ENCODE data around the gene CRB3. TPM values are rescaled to one million over a fixed set of nuclear protein-coding genes. Genes with fewer than 3 reads are reported as not detected.

CRB3 gene
- total RNA-seq, 2 experiments from 2014 or later = 7.9 to 9.4 TPM

DNA sequence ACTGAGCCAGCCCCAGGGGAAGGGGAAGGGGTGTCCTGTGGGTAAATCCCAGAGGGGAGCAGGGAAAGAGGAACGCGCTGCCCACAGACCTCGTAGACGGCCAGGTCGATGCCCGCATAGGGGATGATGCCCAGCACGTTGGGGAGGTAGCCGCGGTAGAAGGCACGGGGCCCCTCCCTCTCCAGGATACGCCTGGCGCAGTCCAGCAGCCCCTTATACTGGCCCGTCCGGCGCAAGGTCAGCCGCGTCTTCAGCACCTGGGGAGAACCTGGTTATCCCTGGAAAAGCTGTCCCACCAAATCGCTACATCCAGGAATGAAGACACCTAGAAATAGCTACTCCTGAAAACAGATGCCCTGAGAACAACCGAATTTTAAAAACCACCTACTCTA is 11.9 kb upstream of the CRB3 start:
- H3K9me3 Mint-ChIP-seq = peaks cover 12% of the 10 kb centered on the region
- Histone ChIP-seq H3K4me3 (ENCODE audit: low read length) (no peak overlapping the region), H3K36me3 (ENCODE audit: insufficient read depth, low read length) (peaks cover 13% of the 10 kb centered on the region), H3K27ac (ENCODE audit: low read depth in 1 of 2, low read length in 2 of 2) (no peak overlapping the region), H3K4me1 (ENCODE audit: insufficient read depth, low read length) (no peaks in the 10 kb centered on the region), H3K9me3 (ENCODE audit: control insufficient read depth in 1 of 2, insufficient read depth in 1 of 2, low read length in 2 of 2) (peaks cover 9 to 22% of the 10 kb centered on the region in 2 experiments), H3K27me3 (ENCODE audit: control insufficient read depth in 1 of 2, insufficient read depth in 2 of 2, low read length in 2 of 2) (no peaks in the 10 kb centered on the region)
- TF ChIP-seq, protein P1, sequence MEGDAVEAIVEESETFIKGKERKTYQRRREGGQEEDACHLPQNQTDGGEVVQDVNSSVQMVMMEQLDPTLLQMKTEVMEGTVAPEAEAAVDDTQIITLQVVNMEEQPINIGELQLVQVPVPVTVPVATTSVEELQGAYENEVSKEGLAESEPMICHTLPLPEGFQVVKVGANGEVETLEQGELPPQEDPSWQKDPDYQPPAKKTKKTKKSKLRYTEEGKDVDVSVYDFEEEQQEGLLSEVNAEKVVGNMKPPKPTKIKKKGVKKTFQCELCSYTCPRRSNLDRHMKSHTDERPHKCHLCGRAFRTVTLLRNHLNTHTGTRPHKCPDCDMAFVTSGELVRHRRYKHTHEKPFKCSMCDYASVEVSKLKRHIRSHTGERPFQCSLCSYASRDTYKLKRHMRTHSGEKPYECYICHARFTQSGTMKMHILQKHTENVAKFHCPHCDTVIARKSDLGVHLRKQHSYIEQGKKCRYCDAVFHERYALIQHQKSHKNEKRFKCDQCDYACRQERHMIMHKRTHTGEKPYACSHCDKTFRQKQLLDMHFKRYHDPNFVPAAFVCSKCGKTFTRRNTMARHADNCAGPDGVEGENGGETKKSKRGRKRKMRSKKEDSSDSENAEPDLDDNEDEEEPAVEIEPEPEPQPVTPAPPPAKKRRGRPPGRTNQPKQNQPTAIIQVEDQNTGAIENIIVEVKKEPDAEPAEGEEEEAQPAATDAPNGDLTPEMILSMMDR (IDR thresholded peaks at IDR 0.05) = no peak
- no peaks in the 10 kb centered on the region for H3K4me1 Mint-ChIP-seq (ENCODE audit: low read depth)
- no peak overlapping the region for H3K27ac Mint-ChIP-seq
- no peaks in the 10 kb centered on the region for H3K27me3 Mint-ChIP-seq
- DNase-seq (no peak), ATAC-seq (ENCODE audit: poor library complexity) (no peak)
- no peak overlapping the region for H3K4me3 Mint-ChIP-seq
- ChIA-PET POLR2A (no interaction called here), CTCF (no interaction called here)
- peaks cover 52% of the 10 kb centered on the region for H3K36me3 Mint-ChIP-seq (ENCODE audit: low read depth)
- intact Hi-C loops (cut with DNase I, micrococcal nuclease) = no loop called here

DNA sequence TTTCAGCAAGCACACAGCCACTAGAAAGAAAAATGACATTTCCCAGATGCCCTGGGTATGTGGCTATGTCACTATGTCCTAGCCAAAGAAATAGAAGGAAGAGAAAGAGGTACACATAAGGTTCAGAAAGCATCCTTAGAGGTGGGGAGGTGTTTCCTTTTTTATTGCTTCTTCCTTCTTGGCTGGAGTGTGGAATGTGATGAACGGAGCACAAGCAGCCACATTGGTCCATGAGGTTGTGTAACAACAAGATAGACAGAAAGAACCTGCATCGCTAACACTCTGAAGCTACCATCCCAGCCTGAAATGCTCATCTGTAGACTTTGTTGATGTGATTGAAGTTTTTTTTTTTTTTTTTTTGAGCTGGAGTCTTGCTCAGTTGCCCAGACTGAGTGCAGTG is 11.2 kb upstream of the CRB3 start:
- Mint-ChIP-seq H3K9me3 (peaks cover 12% of the 10 kb centered on the region), H3K27me3 (no peaks in the 10 kb centered on the region), H3K4me1 (ENCODE audit: low read depth) (no peaks in the 10 kb centered on the region), H3K27ac (no peak overlapping the region), H3K36me3 (ENCODE audit: low read depth) (peaks cover 59% of the 10 kb centered on the region), H3K4me3 (no peak overlapping the region)
- CTCF ChIA-PET = no interaction called here
- intact Hi-C loops (cut with DNase I, micrococcal nuclease) = no loop called here
- DNase-seq (no peak), ATAC-seq (ENCODE audit: poor library complexity) (no peak)
- H3K9me3 ChIP-seq (ENCODE audit: control insufficient read depth in 1 of 2, insufficient read depth in 1 of 2, low read length in 2 of 2) = peaks cover 9 to 22% of the 10 kb centered on the region in 2 experiments
- POLR2A ChIA-PET = no interaction called here
- peaks cover 13% of the 10 kb centered on the region for H3K36me3 ChIP-seq (ENCODE audit: insufficient read depth, low read length)
- no peak overlapping the region for H3K27ac ChIP-seq (ENCODE audit: low read depth in 1 of 2, low read length in 2 of 2)
- H3K27me3 ChIP-seq (ENCODE audit: control insufficient read depth in 1 of 2, insufficient read depth in 2 of 2, low read length in 2 of 2) = no peaks in the 10 kb centered on the region
- H3K4me1 ChIP-seq (ENCODE audit: insufficient read depth, low read length) = no peaks in the 10 kb centered on the region
- no peak overlapping the region for H3K4me3 ChIP-seq (ENCODE audit: low read length)
- TF ChIP-seq, protein P1 (IDR thresholded peaks at IDR 0.05) = no peak

DNA sequence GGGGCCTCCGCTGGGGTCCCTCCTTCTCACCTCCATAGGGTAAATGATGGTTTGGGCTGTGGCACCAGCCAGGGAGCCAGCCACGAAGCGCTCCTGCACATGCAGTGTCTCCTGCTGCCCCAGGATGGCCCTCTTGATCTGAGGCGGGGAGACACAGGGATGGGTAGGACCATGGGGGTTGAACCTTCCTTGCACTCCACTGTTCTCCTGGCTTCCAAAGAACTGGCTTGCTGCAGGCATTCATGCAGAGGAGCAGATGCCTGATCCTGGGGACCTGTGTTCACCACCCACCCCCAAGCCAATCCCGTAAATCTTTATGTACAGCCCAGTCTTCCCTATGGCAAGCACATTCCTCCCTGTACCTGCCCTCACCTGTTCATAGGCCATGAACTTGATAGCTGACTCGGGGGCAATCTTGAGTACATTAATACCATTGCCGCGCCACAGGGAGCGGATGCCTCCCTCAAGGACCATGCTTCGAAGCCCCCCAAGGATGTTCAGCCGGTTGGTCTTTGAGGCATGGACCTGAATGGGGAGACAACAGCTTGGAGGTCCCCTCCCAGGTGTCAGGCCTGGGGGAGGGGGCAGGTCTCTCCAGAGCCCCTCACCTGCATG is 10.0 kb upstream of the CRB3 start:
- ATAC-seq (ENCODE audit: poor library complexity) (no peak), DNase-seq (peak in 1 of 14 experiments; percentile 16)
- Mint-ChIP-seq H3K4me1 (ENCODE audit: low read depth) (peaks cover 6% of the 10 kb centered on the region), H3K9me3 (peaks cover 12% of the 10 kb centered on the region), H3K4me3 (no peak overlapping the region), H3K36me3 (ENCODE audit: low read depth) (peaks cover 69% of the 10 kb centered on the region), H3K27me3 (no peaks in the 10 kb centered on the region), H3K27ac (no peak overlapping the region)
- Histone ChIP-seq H3K36me3 (ENCODE audit: insufficient read depth, low read length) (peaks cover 13% of the 10 kb centered on the region), H3K27ac (ENCODE audit: low read depth in 1 of 2, low read length in 2 of 2) (no peak overlapping the region), H3K27me3 (ENCODE audit: control insufficient read depth in 1 of 2, insufficient read depth in 2 of 2, low read length in 2 of 2) (no peaks in the 10 kb centered on the region), H3K9me3 (ENCODE audit: control insufficient read depth in 1 of 2, insufficient read depth in 1 of 2, low read length in 2 of 2) (peaks cover 9 to 22% of the 10 kb centered on the region in 2 experiments), H3K4me1 (ENCODE audit: insufficient read depth, low read length) (peaks cover 8% of the 10 kb centered on the region), H3K4me3 (ENCODE audit: low read length) (no peak overlapping the region)
- intact Hi-C loops (cut with DNase I, micrococcal nuclease) = no loop called here
- ChIA-PET CTCF (no interaction called here), POLR2A (interaction anchor here (1.1 kb wide), 1 partner anchor 29 kb away, joined by 3 read pairs; the partner anchor contains the start of gene KHSRP)
- TF ChIP-seq, protein P1 (IDR thresholded peaks at IDR 0.05) = no peak

All from CD4-positive, alpha-beta T cell (primary cell).